Spleen (tissue), 7 donors: ENCODE measurements around the gene SULT2B1.

ENCODE experiments used
- CTCF ChIP-seq, 11 experiments: fragments of 200-600 bp in 7 of 11; fragments of 450-650 bp in 4 of 11; sonication (generic) in 4 of 11; IDR thresholded peaks in 8 of 11; conservative IDR thresholded peaks in 3 of 11; 1 replicate in 7 of 11; 2 replicates in 4 of 11; pipeline versions ENCODE4 v1.4.0 to v1.8.0; 2016 to 2021; ENCODE audit warnings: antibody characterized with exemption in 11 of 11, inconsistent platforms in 4 of 11, mild to moderate bottlenecking in 1 of 11
- POLR2A ChIP-seq, 3 donors: fragments of 450-650 bp; IDR thresholded peaks; one replicate each; pipeline ENCODE4 v1.5.1; 2017; ENCODE audit warnings: antibody characterized with exemption in 3 of 3, mild to moderate bottlenecking in 1 of 3
- POLR2AphosphoS5 ChIP-seq, 3 donors: sonication (generic); formaldehyde crosslinking; IDR thresholded peaks; one replicate each; pipeline ENCODE4 v1.5.1; 2017; ENCODE audit warnings: antibody characterized with exemption in 3 of 3
- donor health status: DM: no; HTN: no; CAD: no; lungs with moderate emphysema.
- donor health status: DM: no; HTN: no; CAD: no.
- donor health status: DM: no; HTN: no; CAD: no.

- TF ChIP-seq CTCF (IDR thresholded peaks at IDR 0.05 in 8 of 11, conservative IDR thresholded peaks at IDR 0.05 in 3 of 11) (no peak), POLR2A (IDR thresholded peaks at IDR 0.05) (no peak), POLR2AphosphoS5 (IDR thresholded peaks at IDR 0.05) (no peak)
These were observed 6.2 kb downstream of the SULT2B1 start for GRCh38 chr19:48558018-48558684.
